Measurements from ENCODE around the gene UTP20. TPM values are rescaled to one million over a fixed set of nuclear protein-coding genes. Genes with fewer than 3 reads are reported as not detected.

UTP20 gene
- total RNA-seq, 4 donors from 2014 or later, result 11.2 to 18.8 (median 12.4) TPM

DNA sequence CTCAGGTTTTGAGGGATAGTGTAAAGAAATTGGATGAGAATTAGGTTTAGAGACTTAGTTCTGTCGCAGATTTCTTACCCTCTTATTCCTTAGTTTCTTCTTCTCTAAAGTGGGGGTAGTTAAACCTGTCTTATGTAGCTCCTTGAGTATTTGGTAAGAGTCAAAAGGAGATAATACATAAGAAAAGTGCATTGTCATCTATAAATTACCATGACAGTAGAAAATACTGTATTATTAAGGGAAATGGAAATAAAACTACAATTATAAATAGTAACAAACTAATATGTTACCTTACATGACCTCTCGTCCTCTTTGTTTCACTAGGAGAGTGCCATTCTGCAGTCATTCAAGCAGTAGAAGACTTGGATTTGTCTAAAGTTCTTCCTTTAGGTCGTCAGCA, 49.0 kb downstream of the UTP20 start:
- H3K27ac ChIP-seq, result no peak overlapping the region
- WGBS, result 96% methylated on average over 3 of the region's 3 CpGs
- H3K36me3 ChIP-seq, result peaks cover 73% of the 10 kb centered on the region
- H3K9me3 ChIP-seq, result no peaks in the 10 kb centered on the region
- no peak overlapping the region for H3K4me3 ChIP-seq
- TF ChIP-seq EP300 (IDR thresholded peaks at IDR 0.05), result no peak
- TF ChIP-seq, protein P1, sequence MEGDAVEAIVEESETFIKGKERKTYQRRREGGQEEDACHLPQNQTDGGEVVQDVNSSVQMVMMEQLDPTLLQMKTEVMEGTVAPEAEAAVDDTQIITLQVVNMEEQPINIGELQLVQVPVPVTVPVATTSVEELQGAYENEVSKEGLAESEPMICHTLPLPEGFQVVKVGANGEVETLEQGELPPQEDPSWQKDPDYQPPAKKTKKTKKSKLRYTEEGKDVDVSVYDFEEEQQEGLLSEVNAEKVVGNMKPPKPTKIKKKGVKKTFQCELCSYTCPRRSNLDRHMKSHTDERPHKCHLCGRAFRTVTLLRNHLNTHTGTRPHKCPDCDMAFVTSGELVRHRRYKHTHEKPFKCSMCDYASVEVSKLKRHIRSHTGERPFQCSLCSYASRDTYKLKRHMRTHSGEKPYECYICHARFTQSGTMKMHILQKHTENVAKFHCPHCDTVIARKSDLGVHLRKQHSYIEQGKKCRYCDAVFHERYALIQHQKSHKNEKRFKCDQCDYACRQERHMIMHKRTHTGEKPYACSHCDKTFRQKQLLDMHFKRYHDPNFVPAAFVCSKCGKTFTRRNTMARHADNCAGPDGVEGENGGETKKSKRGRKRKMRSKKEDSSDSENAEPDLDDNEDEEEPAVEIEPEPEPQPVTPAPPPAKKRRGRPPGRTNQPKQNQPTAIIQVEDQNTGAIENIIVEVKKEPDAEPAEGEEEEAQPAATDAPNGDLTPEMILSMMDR (IDR thresholded peaks at IDR 0.05), result no peak
- no peak for TF ChIP-seq POLR2A (IDR thresholded peaks at IDR 0.05)
- no peak for TF ChIP-seq POLR2AphosphoS5 (IDR thresholded peaks at IDR 0.05)
- H3K4me1 ChIP-seq, result no peaks in the 10 kb centered on the region
- H3K27me3 ChIP-seq, result no peaks in the 10 kb centered on the region
- no peak for DNase-seq (ENCODE audit: low spot score in 2 of 2)

DNA sequence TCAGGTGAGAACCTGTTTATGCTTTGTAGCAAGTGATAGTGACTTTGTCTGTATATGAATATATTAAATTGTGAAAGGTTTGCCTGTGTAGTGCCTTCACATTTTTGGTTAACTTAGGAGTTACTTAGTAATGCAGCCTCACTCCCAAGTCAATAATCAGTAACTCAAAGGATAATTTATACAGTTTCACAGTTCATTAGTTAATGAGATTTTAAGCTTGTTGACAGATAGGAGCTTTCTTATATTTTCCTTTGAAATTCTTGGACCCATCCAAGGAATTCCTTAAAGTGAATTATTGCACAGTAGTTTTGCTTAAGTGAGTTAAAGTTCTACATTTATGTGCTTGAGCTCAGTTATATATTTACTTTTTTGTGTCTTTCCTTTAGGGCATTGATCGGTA, 50.7 kb downstream of the UTP20 start:
- H3K9me3 ChIP-seq, result no peaks in the 10 kb centered on the region
- DNase-seq (ENCODE audit: low spot score in 2 of 2), result no peak
- WGBS, result 50% methylated on average over 1 of the region's 1 CpG
- no peaks in the 10 kb centered on the region for H3K27me3 ChIP-seq
- H3K4me3 ChIP-seq, result no peak overlapping the region
- no peaks in the 10 kb centered on the region for H3K4me1 ChIP-seq
- H3K27ac ChIP-seq, result no peak overlapping the region
- no peak for TF ChIP-seq POLR2AphosphoS5 (IDR thresholded peaks at IDR 0.05)
- TF ChIP-seq, protein P1 (IDR thresholded peaks at IDR 0.05), result no peak
- TF ChIP-seq POLR2A (IDR thresholded peaks at IDR 0.05), result no peak
- no peak for TF ChIP-seq EP300 (IDR thresholded peaks at IDR 0.05)
- peaks cover 79% of the 10 kb centered on the region for H3K36me3 ChIP-seq

DNA sequence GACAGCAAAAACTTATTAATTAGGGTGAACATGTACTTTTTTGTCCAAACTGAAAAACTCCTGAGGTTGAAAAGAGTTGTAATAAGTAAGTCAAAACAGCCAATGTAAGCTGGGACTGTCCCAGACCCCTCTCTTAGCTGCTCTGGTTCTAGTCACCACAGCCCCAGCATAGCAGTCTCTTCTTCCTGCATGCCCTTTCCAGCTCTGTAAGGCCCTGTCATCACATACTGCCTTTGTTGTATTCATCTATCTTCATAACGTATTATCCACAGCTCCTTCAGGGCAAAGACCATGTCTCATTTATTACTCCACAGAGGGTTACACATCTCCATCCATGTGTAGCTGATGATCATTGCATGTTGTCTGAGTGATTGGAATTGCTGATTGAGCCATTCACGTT, 56.5 kb downstream of the UTP20 start:
- WGBS, result 86% methylated on average over 2 of the region's 2 CpGs
- Histone ChIP-seq H3K4me1 (no peaks in the 10 kb centered on the region), H3K4me3 (no peak overlapping the region), H3K27me3 (no peaks in the 10 kb centered on the region), H3K27ac (no peak overlapping the region), H3K36me3 (peaks cover 76% of the 10 kb centered on the region), H3K9me3 (no peaks in the 10 kb centered on the region)
- DNase-seq (ENCODE audit: low spot score in 2 of 2), result no peak
- no peak for TF ChIP-seq EP300 (IDR thresholded peaks at IDR 0.05)
- TF ChIP-seq POLR2AphosphoS5 (IDR thresholded peaks at IDR 0.05), result no peak
- no peak for TF ChIP-seq POLR2A (IDR thresholded peaks at IDR 0.05)
- TF ChIP-seq, protein P1 (IDR thresholded peaks at IDR 0.05), result no peak

GRCh38 chr12:101338087-101338486, 58.2 kb downstream of the UTP20 start:
- TF ChIP-seq, protein P1 (IDR thresholded peaks at IDR 0.05), result no peak
- TF ChIP-seq POLR2AphosphoS5 (IDR thresholded peaks at IDR 0.05) (no peak), EP300 (IDR thresholded peaks at IDR 0.05) (no peak), POLR2A (IDR thresholded peaks at IDR 0.05) (no peak)
- 92% methylated on average over 4 of the region's 4 CpGs for WGBS

DNA sequence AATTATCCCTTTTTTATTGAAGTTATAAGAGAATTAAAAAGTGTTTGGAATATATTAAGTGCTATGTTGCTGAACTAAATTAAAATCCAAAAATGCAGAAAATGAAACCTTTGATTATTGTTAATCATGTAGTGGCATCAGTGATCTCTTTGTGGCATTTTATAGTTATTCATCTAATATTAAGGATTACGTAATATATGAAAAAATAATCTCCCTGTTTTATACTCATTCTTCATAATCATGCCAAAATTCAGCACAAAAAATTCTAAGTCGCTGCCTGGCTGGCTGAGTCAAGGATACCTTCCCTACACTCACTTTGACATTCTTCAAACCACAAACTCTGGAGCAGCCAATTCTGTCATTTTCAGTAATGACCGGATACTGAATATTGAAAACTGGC, 64.0 kb downstream of the UTP20 start:
- H3K27me3 ChIP-seq, result no peaks in the 10 kb centered on the region
- no peak overlapping the region for H3K27ac ChIP-seq
- H3K4me1 ChIP-seq, result no peaks in the 10 kb centered on the region
- 92% methylated on average over 3 of the region's 3 CpGs for WGBS
- H3K4me3 ChIP-seq, result no peak overlapping the region
- H3K36me3 ChIP-seq, result peaks cover 95% of the 10 kb centered on the region
- DNase-seq (ENCODE audit: low spot score in 2 of 2), result no peak
- H3K9me3 ChIP-seq, result no peaks in the 10 kb centered on the region
- no peak for TF ChIP-seq POLR2AphosphoS5 (IDR thresholded peaks at IDR 0.05)
- no peak for TF ChIP-seq POLR2A (IDR thresholded peaks at IDR 0.05)
- no peak for TF ChIP-seq EP300 (IDR thresholded peaks at IDR 0.05)
- TF ChIP-seq, protein P1 (IDR thresholded peaks at IDR 0.05), result no peak

More at GRCh38 chr12:101338087-101338486, 58.2 kb downstream of the UTP20 start:
- DNase-seq (ENCODE audit: low spot score in 2 of 2), result no peak
- H3K27ac ChIP-seq, result no peak overlapping the region
- no peaks in the 10 kb centered on the region for H3K27me3 ChIP-seq
- peaks cover 80% of the 10 kb centered on the region for H3K36me3 ChIP-seq
- H3K9me3 ChIP-seq, result no peaks in the 10 kb centered on the region
- no peaks in the 10 kb centered on the region for H3K4me1 ChIP-seq
- H3K4me3 ChIP-seq, result no peak overlapping the region
